HepG2 (cell line): ENCODE measurements around the gene PGPEP1. TPM values are rescaled to one million over a fixed set of nuclear protein-coding genes. Genes with fewer than 3 reads are reported as not detected.

Experiments
- ATAC-seq: fragments of 200-7000 bp; cut with Tn5 transposase; 3 replicates; pipeline ENCODE4 v1.9.1; 2020; ENCODE audit warnings: mild to moderate bottlenecking, moderate library complexity
- BruUV-seq: library from RNA; stranded (reverse); fragments of 400-500 nt; replicated peaks from 2 replicates; lab custom pipeline; 2021; lab: Mats Ljungman, UMichigan
- CTCF ChIA-PET: fragments of 300-600 bp; formaldehyde crosslinking; extraction: SDS; loops from one replicate; lab custom pipeline; 2021; ENCODE audit warnings: low total read pairs, inconsistent platforms, low intra/inter-chr PET ratio; lab: Yijun Ruan, JAX
- POLR2A ChIA-PET: fragments of 350-600 bp; sonication (Branson Sonifier 250); formaldehyde crosslinking; loops from one replicate; lab custom pipeline; 2020; ENCODE audit warnings: antibody characterized with exemption, inconsistent platforms; lab: Yijun Ruan, JAX
- DNase-seq: peaks from one replicate; pipeline ENCODE4 v3.0.0-alpha.2; 2015; ENCODE audit warnings: low spot score
- FAIRE-seq: peaks from 3 replicates; lab custom pipeline; 2011; peaks lifted over from hg19 to GRCh38; lab: Jason Lieb, UNC
- H2AFZ ChIP-seq: one replicate; pipeline ENCODE4 v1.6.1; 2011; ENCODE audit warnings: low read length, inconsistent platforms
- H3K27ac ChIP-seq: fragments of 300-600 bp; 3 replicates; pipeline ENCODE4 v1.8.0; 2011; ENCODE audit warnings: mixed run types, mild to moderate bottlenecking, mixed read lengths, low read length, inconsistent platforms; ENCODE audit not compliant: insufficient read depth; ENCODE audit errors: extremely low read length
- H3K27me3 ChIP-seq, 2 experiments: fragments of 200-600 bp in 1 of 2; 2 replicates in 1 of 2; 3 replicates in 1 of 2; pipeline versions ENCODE4 v1.6.0 to v1.8.0; 2011; ENCODE audit warnings: low read length in 2 of 2, mild to moderate bottlenecking in 2 of 2, moderate library complexity in 2 of 2, inconsistent platforms in 1 of 2; ENCODE audit not compliant: insufficient read depth in 2 of 2, control insufficient read depth in 1 of 2
- H3K36me3 ChIP-seq, 2 experiments: fragments of 200-600 bp in 1 of 2; replicated peaks in 1 of 2; 2 replicates in 1 of 2; 3 replicates in 1 of 2; pipeline versions ENCODE4 v1.5.1 to v1.8.0; 2011; ENCODE audit warnings: low read length in 2 of 2, inconsistent platforms in 1 of 2; ENCODE audit not compliant: insufficient read depth in 2 of 2, control insufficient read depth in 1 of 2
- H3K4me1 ChIP-seq: 2 replicates; pipeline ENCODE4 v1.5.1; 2012; ENCODE audit warnings: low read length, inconsistent platforms; ENCODE audit not compliant: insufficient read depth
- H3K4me2 ChIP-seq: 2 replicates; pipeline ENCODE4 v1.6.0; 2011; ENCODE audit warnings: low read depth, low read length, inconsistent platforms
- H3K4me3 ChIP-seq, 3 experiments: fragments of 200-600 bp in 1 of 3; sonication (generic), shearing (Covaris generic) in 1 of 3; replicated peaks in 1 of 3; 2 replicates each; pipeline ENCODE4 v1.5.1; 2011 to 2016; ENCODE audit warnings: low read length in 3 of 3, inconsistent platforms in 2 of 3, low read depth in 2 of 3, mild to moderate bottlenecking in 2 of 3, control low read depth in 1 of 3, mixed read lengths in 1 of 3; ENCODE audit not compliant: insufficient read depth in 1 of 3
- H3K79me2 ChIP-seq: one replicate; pipeline ENCODE4 v1.6.1; 2011; ENCODE audit warnings: low read length, inconsistent platforms; ENCODE audit not compliant: insufficient read depth
- H3K9ac ChIP-seq: 2 replicates; pipeline ENCODE4 v1.6.0; 2011; ENCODE audit warnings: mild to moderate bottlenecking, low read depth, low read length, inconsistent platforms; ENCODE audit not compliant: insufficient read depth
- H3K9me3 ChIP-seq: 2 replicates; pipeline ENCODE4 v1.5.1; 2012; ENCODE audit warnings: mild to moderate bottlenecking, low read length
- H4K20me1 ChIP-seq: 2 replicates; pipeline ENCODE4 v1.6.0; 2011; ENCODE audit warnings: inconsistent platforms, mild to moderate bottlenecking, low read length, moderate library complexity; ENCODE audit not compliant: insufficient read depth
- HCFC1 ChIP-seq: fragments of 150-350 bp; IDR thresholded peaks from 2 replicates; pipeline ENCODE4 v1.6.1; 2014; ENCODE audit warnings: low read depth, low read length
- NFE2L1 ChIP-seq: sonication (generic); formaldehyde crosslinking; IDR thresholded peaks from 2 replicates; pipeline ENCODE4 v1.4.0; 2020; ENCODE audit warnings: missing genetic modification reagents, mild to moderate bottlenecking, borderline replicate concordance
- NR2C2 ChIP-seq: sonication (generic); formaldehyde crosslinking; IDR thresholded peaks from 2 replicates; pipeline ENCODE4 v1.4.0; 2020; ENCODE audit warnings: missing genetic modification reagents, mild to moderate bottlenecking, moderate library complexity, borderline replicate concordance
- PHF5A ChIP-seq: IDR thresholded peaks from one replicate; pipeline ENCODE4 v1.6.1; 2018; ENCODE audit warnings: low read depth, missing genetic modification reagents; ENCODE audit not compliant: unreplicated experiment
- RBM39 ChIP-seq: fragments of 200-400 bp; formaldehyde crosslinking; IDR thresholded peaks from one replicate; pipeline ENCODE4 v1.6.1; 2018; ENCODE audit warnings: antibody characterized with exemption, mild to moderate bottlenecking, low read depth, low read length; ENCODE audit not compliant: poor library complexity, severe bottlenecking
- THAP7 ChIP-seq: sonication (generic); formaldehyde crosslinking; IDR thresholded peaks from 2 replicates; pipeline ENCODE4 v1.8.1; 2023; ENCODE audit warnings: mild to moderate bottlenecking, missing genetic modification reagents
- ZFP37 ChIP-seq: sonication (generic); formaldehyde crosslinking; IDR thresholded peaks from 2 replicates; pipeline ENCODE4 v1.4.0; 2020; ENCODE audit warnings: missing genetic modification reagents, borderline replicate concordance
- ZHX1 ChIP-seq: sonication (generic); formaldehyde crosslinking; IDR thresholded peaks from 2 replicates; pipeline ENCODE4 v1.8.1; 2022; ENCODE audit warnings: low read depth, mild to moderate bottlenecking, missing genetic modification reagents
- WGBS: methylation state at CpG from one replicate; pipeline ENCODE4 v1.1.6; 2017; ENCODE audit warnings: low lambda C conversion rate; 5-methylcytosine and 5-hydroxymethylcytosine counted together
- in situ Hi-C: cut with HindIII; loops from 2 replicates; pipeline ENCODE4 v1.10.0; 2017; ENCODE audit warnings: low pct_unique_long_range_greater_than_20kb; ENCODE audit not compliant: extremely low pct_ligation_motif_present
- intact Hi-C: fragments of 100-400 bp; cut with micrococcal nuclease; formaldehyde crosslinking; loops from one replicate; pipeline ENCODE4 v1.10.0; 2022; ENCODE audit not compliant: unreplicated experiment
- polyA plus RNA-seq, 8 experiments: library from polyadenylated mRNA; depleted of rRNA in 3 of 8; stranded (reverse) in 7 of 8; unstranded in 1 of 8; fragments of >200 nt; fragmentation: Illumina TruSeq in 4 of 8; extraction: Trizol in 4 of 8; gene quantifications; 2 replicates each; pipeline versions ENCODE4 v1.2.1 to v1.2.3, GENCODE V29; 2011 to 2016; ENCODE audit warnings: low read depth in 4 of 8, missing spikeins in 1 of 8, mixed read lengths in 1 of 8; ENCODE audit not compliant: insufficient read depth in 1 of 8
- total RNA-seq, 5 experiments: library from RNA; depleted of rRNA; stranded (reverse); fragments of >200 nt; fragmentation: Illumina TruSeq; extraction: Trizol; gene quantifications; 2 replicates each; pipeline ENCODE4 v1.2.3, GENCODE V29; 2016; ENCODE audit warnings: low read depth in 1 of 5

Gene PGPEP1
- total and polyA plus RNA-seq, 2 of the 13 experiments (the other 11 are each of a cell fraction or from before 2014, with no cell fraction given) = 53.1 to 56.6 TPM

GRCh38 chr19:18295034-18295451, 45.4 kb upstream of the PGPEP1 start:
- DNase-seq (no peak), FAIRE-seq (no peak)
- Histone ChIP-seq H3K27ac (no peak overlapping the region), H4K20me1 (no peaks in the 10 kb centered on the region), H3K4me1 (peaks cover 68% of the 10 kb centered on the region), H3K9me3 (no peaks in the 10 kb centered on the region), H2AFZ (no peak overlapping the region), H3K36me3 (no peaks in the 10 kb centered on the region), H3K79me2 (no peaks in the 10 kb centered on the region), H3K27me3 (no peaks in the 10 kb centered on the region), H3K4me2 (no peak overlapping the region)
- no TSS peak for BruUV-seq
- POLR2A ChIA-PET = no interaction called here
- in situ Hi-C loops = no loop called here
- no peak for TF ChIP-seq NFE2L1 (CRISPR knock-in tag)
- TF ChIP-seq NR2C2 (CRISPR knock-in tag) = no peak
- no peak for TF ChIP-seq ZFP37
- no peak for TF ChIP-seq RBM39
- TF ChIP-seq ZHX1 = no peak
- TF ChIP-seq HCFC1 = no peak
- TF ChIP-seq THAP7 (CRISPR knock-in tag) = no peak
- TF ChIP-seq PHF5A (CRISPR knock-in tag) = no peak
- TF ChIP-seq, all 625 proteins: peak for 0
- ATAC-seq = no peak
- Histone ChIP-seq H3K9ac (no peak overlapping the region), H3K4me3 (no peak overlapping the region)
- CTCF ChIA-PET = no interaction called here
- intact Hi-C loops = no loop called here
- 27% methylated on average over 4 of the region's 4 CpGs for WGBS
